AG04449 (cell line): ENCODE results near the gene FST.

ENCODE experiments used
- CTCF ChIA-PET: fragments of 350-600 bp; formaldehyde crosslinking; extraction: SDS; loops from one replicate; lab custom pipeline; 2021; ENCODE audit warnings: antibody characterized with exemption; lab: Yijun Ruan, JAX
- POLR2A ChIA-PET: fragments of 400-600, 350-600 bp; formaldehyde crosslinking; extraction: SDS; loops from one replicate; lab custom pipeline; 2020; ENCODE audit warnings: antibody characterized with exemption, inconsistent platforms; lab: Yijun Ruan, JAX
- DNase-seq: peaks from one replicate; pipeline ENCODE4 v3.0.0-alpha.2; 2010; ENCODE audit warnings: low read depth, low spot score
- H3K4me3 ChIP-seq: 2 replicates; pipeline ENCODE4 v1.5.1; 2011; ENCODE audit warnings: low read depth, mild to moderate bottlenecking, control low read depth, low read length
- TF ChIP-seq, protein P1 (sequence below): IDR thresholded peaks from one replicate; pipeline ENCODE4 v1.5.1; 2011; ENCODE audit warnings: mild to moderate bottlenecking, moderate library complexity, low read length, control low read depth, inconsistent platforms; ENCODE audit not compliant: insufficient read depth; ENCODE audit errors: missing control alignments

The FST gene

DNA sequence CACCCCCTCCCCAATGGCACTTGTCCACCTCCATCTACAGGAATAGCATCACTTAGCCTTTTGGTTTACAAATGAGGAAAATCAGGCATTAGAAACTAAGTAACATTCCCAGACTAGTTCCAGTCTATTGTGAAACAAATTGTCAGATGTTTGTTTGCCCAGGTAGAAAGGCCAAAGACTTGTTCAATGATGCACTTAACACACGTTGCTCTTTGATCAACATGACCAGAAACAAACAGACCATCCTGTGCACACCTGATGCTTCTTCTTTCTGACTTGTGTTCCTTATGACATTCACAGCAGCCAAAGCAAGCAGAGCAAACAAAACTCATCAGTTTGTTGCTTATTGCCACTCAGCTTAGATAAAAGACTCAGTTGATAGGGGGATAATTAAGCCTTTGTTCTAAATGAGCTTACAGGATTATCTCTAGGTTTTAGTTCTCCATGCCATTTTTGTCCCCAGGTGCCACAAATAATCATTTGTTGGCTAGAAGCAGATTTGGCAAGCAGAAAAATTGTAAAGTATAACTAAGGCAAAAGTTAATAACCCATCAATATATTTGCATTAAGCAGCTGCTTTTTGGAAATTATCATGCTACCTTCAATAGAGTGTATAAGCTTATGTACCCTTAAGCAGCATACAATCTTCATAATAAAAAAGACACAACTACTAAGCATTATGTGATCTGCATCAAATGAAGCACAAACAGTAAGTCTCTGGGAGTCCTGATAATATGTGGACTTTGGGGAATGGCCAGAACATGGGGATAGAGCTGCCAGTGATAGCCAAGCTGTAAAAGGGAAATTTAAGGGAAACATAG is 26.3 kb upstream of the FST start:
- TF ChIP-seq, protein P1, sequence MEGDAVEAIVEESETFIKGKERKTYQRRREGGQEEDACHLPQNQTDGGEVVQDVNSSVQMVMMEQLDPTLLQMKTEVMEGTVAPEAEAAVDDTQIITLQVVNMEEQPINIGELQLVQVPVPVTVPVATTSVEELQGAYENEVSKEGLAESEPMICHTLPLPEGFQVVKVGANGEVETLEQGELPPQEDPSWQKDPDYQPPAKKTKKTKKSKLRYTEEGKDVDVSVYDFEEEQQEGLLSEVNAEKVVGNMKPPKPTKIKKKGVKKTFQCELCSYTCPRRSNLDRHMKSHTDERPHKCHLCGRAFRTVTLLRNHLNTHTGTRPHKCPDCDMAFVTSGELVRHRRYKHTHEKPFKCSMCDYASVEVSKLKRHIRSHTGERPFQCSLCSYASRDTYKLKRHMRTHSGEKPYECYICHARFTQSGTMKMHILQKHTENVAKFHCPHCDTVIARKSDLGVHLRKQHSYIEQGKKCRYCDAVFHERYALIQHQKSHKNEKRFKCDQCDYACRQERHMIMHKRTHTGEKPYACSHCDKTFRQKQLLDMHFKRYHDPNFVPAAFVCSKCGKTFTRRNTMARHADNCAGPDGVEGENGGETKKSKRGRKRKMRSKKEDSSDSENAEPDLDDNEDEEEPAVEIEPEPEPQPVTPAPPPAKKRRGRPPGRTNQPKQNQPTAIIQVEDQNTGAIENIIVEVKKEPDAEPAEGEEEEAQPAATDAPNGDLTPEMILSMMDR, result no peak

GRCh38 chr5:53454719-53455000 is 25.8 kb upstream of the FST start:
- H3K4me3 ChIP-seq, result no peak overlapping the region
- ChIA-PET CTCF (interaction anchor here (1.2 kb wide), 1 partner anchor 13 kb away, joined by 5 read pairs; no protein-coding TSS in a partner anchor), POLR2A (no interaction called here)
- TF ChIP-seq, protein P1, result no peak
- no peak for DNase-seq

More for the DNA sequence above, 26.3 kb upstream of the FST start:
- no peak overlapping the region for H3K4me3 ChIP-seq
- no peak for DNase-seq
- ChIA-PET POLR2A (no interaction called here), CTCF (interaction anchor here (1.2 kb wide), 1 partner anchor 13 kb away, joined by 5 read pairs; no protein-coding TSS in a partner anchor)

DNA sequence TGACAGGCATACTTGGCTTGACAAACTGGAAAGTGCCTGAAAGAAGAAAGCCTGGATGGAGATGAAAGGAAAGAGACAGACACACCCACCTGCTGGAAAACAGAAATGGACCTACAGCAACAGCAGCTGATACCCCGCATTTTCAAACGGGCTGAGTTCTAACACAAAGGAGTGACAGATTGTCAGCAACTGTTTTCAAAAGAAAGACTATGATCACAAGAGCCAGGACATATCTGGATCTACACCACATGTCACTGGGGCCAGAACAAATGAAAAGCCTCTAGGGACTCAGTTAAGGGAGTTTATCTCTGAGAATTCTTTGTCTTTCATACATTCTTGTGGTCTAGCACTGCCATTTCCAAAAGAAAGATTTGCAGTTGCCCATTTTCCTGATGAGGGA is 24.1 kb upstream of the FST start:
- TF ChIP-seq, protein P1, result no peak
- DNase-seq, result no peak
- ChIA-PET CTCF (interaction anchor here (1.3 kb wide), 1 partner anchor 11 kb away, joined by 3 read pairs; no protein-coding TSS in a partner anchor), POLR2A (no interaction called here)
- H3K4me3 ChIP-seq, result no peak overlapping the region

DNA sequence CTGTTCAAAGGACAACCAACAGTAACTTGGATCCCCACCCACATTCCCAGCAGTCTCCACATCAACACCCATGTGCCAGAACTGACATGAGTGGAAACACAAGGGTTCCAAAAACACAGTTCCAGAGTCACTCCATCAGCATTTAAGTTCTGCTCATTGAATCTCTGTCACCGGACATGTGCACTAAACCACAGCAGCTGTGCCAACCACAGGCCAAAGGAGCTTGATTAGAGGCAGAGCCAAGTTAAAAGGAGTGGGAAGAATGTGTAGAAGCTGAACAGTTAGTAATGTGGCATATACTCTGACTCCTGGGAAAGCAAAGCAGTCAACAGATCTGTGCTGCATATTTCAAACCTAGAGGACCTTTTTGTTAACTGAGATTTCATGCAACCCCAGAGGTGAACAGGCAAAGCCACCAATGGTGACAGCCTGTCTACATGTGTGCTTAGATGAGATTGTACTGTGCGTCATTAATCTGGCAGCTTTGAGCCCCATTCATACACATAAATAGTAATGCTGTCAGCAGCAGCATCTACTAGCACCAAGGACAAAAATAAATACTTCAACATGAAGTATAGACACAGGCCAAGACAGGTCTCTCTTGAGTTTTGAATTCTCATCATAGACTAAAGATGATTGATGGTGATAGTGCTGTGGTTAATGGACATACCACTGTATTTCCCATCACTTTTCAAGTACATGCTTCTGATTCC is 16.4 kb upstream of the FST start:
- no peak overlapping the region for H3K4me3 ChIP-seq
- POLR2A ChIA-PET, result no interaction called here
- CTCF ChIA-PET, result interaction anchor here (0.8 to 2.1 kb wide), 3 partner anchors 12 to 765 kb away, joined by 5 to 8 read pairs (median 7); no protein-coding TSS in a partner anchor
- no peak for DNase-seq
- TF ChIP-seq, protein P1, result no peak

DNA sequence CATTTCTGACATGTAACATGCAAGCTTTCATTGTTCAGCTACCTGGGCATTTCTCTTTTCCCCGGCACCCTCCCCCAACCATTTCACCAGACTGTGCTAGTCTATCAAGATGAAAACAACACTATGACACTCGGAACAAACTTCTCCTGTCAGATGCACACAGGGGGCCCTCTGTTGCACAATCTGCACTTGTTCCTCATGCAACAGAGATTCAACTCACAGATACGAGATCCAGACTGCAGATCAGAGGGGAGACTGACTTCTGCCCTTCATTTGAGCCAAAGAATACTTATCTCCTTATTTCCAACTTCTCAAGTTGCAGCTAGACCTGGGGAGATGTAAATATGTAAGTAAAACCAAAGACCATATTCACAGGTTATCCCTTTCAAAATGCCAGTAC is 15.7 kb upstream of the FST start:
- DNase-seq, result no peak
- ChIA-PET CTCF (interaction anchor here (0.8 to 2.1 kb wide), 3 partner anchors 12 to 764 kb away, joined by 5 to 8 read pairs (median 7); no protein-coding TSS in a partner anchor), POLR2A (no interaction called here)
- no peak overlapping the region for H3K4me3 ChIP-seq
- TF ChIP-seq, protein P1, result no peak
